Bronchial epithelial cell (primary cell): ENCODE results near the gene SLC25A25. TPM values are rescaled to one million over a fixed set of nuclear protein-coding genes. Genes with fewer than 3 reads are reported as not detected.

Experiments used
- DNase-seq: peaks from one replicate; pipeline ENCODE4 v3.0.0-alpha.2; 2010; ENCODE audit warnings: low read depth
- FAIRE-seq: peaks from 2 replicates; lab custom pipeline; 2011; peaks lifted over from hg19 to GRCh38; lab: Jason Lieb, UNC
- H3K27me3 ChIP-seq: 2 replicates; pipeline ENCODE4 v1.5.1; 2011; ENCODE audit warnings: low read length; ENCODE audit not compliant: control insufficient read depth, insufficient read depth
- H3K36me3 ChIP-seq: 2 replicates; pipeline ENCODE4 v1.5.1; 2011; ENCODE audit warnings: low read length; ENCODE audit not compliant: control insufficient read depth, insufficient read depth
- H3K4me3 ChIP-seq: 2 replicates; pipeline ENCODE4 v1.5.1; 2011; ENCODE audit warnings: mild to moderate bottlenecking, low read depth, low read length, control low read depth
- CTCF ChIP-seq: IDR thresholded peaks from 2 replicates; pipeline ENCODE4 v1.5.1; 2011; ENCODE audit warnings: mild to moderate bottlenecking, moderate library complexity, low read length, control low read depth, inconsistent platforms; ENCODE audit not compliant: insufficient read depth, severe bottlenecking
- total RNA-seq: library from RNA; depleted of rRNA; stranded (reverse); fragments of >200 nt; gene quantifications from 2 replicates; pipeline ENCODE4 v1.2.1, GENCODE V29; 2014

The SLC25A25 gene
- total RNA-seq, 1 donor from 2014 or later: 12.6 TPM

GRCh38 chr9:128121466-128121810 lies 53.4 kb downstream of the SLC25A25 start:
- H3K36me3 ChIP-seq: peaks cover 21% of the 10 kb centered on the region
- FAIRE-seq (no peak), DNase-seq (no peak)
- TF ChIP-seq CTCF: no peak
- H3K4me3 ChIP-seq: no peak overlapping the region
- H3K27me3 ChIP-seq: no peaks in the 10 kb centered on the region

- no peak for TF ChIP-seq CTCF
- no peak for FAIRE-seq
- DNase-seq: no peak
- peaks cover 21% of the 10 kb centered on the region for H3K36me3 ChIP-seq
- H3K27me3 ChIP-seq: no peaks in the 10 kb centered on the region
- no peak overlapping the region for H3K4me3 ChIP-seq
Observed at GRCh38 chr9:128121924-128122808, 54.1 kb downstream of the SLC25A25 start.

- Histone ChIP-seq H3K36me3 (peaks cover 21% of the 10 kb centered on the region), H3K27me3 (no peaks in the 10 kb centered on the region), H3K4me3 (no peak overlapping the region)
- FAIRE-seq: no peak
- no peak for DNase-seq
- TF ChIP-seq CTCF: no peak
Observed at GRCh38 chr9:128122809-128123175, 54.8 kb downstream of the SLC25A25 start.

- Histone ChIP-seq H3K27me3 (no peaks in the 10 kb centered on the region), H3K36me3 (peaks cover 21% of the 10 kb centered on the region), H3K4me3 (no peak overlapping the region)
- TF ChIP-seq CTCF: no peak
- DNase-seq (no peak), FAIRE-seq (no peak)
Observed at GRCh38 chr9:128123451-128124080, 55.5 kb downstream of the SLC25A25 start.

- Histone ChIP-seq H3K4me3 (no peak overlapping the region), H3K27me3 (no peaks in the 10 kb centered on the region), H3K36me3 (peaks cover 21% of the 10 kb centered on the region)
- no peak for FAIRE-seq
- TF ChIP-seq CTCF: no peak
- DNase-seq: no peak
Observed at GRCh38 chr9:128124451-128124850, 56.4 kb downstream of the SLC25A25 start.
